ENCODE results near the gene MRPL54.

The MRPL54 gene

GRCh38 chr19:3803986-3804385, 41.5 kb downstream of the MRPL54 start:
- H3K4me3 ChIP-seq (ENCODE audit: low read depth, low read length) = no peak overlapping the region
- no peak for TF ChIP-seq CTCF (IDR thresholded peaks at IDR 0.05; ENCODE audit: insufficient read depth, low read depth, low read length, missing control alignments)
- no peak for DNase-seq (ENCODE audit: low read depth)

GRCh38 chr19:3804429-3804828, 41.9 kb downstream of the MRPL54 start:
- no peak for DNase-seq (ENCODE audit: low read depth)
- H3K4me3 ChIP-seq (ENCODE audit: low read depth, low read length) = no peak overlapping the region
- no peak for TF ChIP-seq CTCF (IDR thresholded peaks at IDR 0.05; ENCODE audit: insufficient read depth, low read depth, low read length, missing control alignments)

GRCh38 chr19:3805859-3806258, 43.4 kb downstream of the MRPL54 start:
- H3K4me3 ChIP-seq (ENCODE audit: low read depth, low read length) = no peak overlapping the region
- no peak for DNase-seq (ENCODE audit: low read depth)
- TF ChIP-seq CTCF (IDR thresholded peaks at IDR 0.05; ENCODE audit: insufficient read depth, low read depth, low read length, missing control alignments) = no peak

GRCh38 chr19:3807131-3807480, 44.6 kb downstream of the MRPL54 start:
- H3K4me3 ChIP-seq (ENCODE audit: low read depth, low read length) = no peak overlapping the region
- no peak for TF ChIP-seq CTCF (IDR thresholded peaks at IDR 0.05; ENCODE audit: insufficient read depth, low read depth, low read length, missing control alignments)
- DNase-seq (ENCODE audit: low read depth) = no peak

GRCh38 chr19:3807574-3808354, 45.3 kb downstream of the MRPL54 start:
- no peak for TF ChIP-seq CTCF (IDR thresholded peaks at IDR 0.05; ENCODE audit: insufficient read depth, low read depth, low read length, missing control alignments)
- DNase-seq (ENCODE audit: low read depth) = no peak
- H3K4me3 ChIP-seq (ENCODE audit: low read depth, low read length) = no peak overlapping the region

GRCh38 chr19:3808420-3809143, 46.1 kb downstream of the MRPL54 start:
- no peak for DNase-seq (ENCODE audit: low read depth)
- no peak for TF ChIP-seq CTCF (IDR thresholded peaks at IDR 0.05; ENCODE audit: insufficient read depth, low read depth, low read length, missing control alignments)
- no peak overlapping the region for H3K4me3 ChIP-seq (ENCODE audit: low read depth, low read length)

Data from GM12865 (cell line).